SU-DHL-6 (cell line): ENCODE results near the gene PIP5K1B.

Experiments used
- EZH2phosphoT487 ChIP-seq: fragments of 200-600 bp; sonication (generic), shearing (Covaris generic); conservative IDR thresholded peaks from 2 replicates; pipeline ENCODE4 v1.6.1; 2018; ENCODE audit warnings: mild to moderate bottlenecking, antibody characterized with exemption, low read length, moderate library complexity, mixed read lengths
- TF ChIP-seq, protein P1 (sequence below): fragments of 200-600 bp; sonication (generic); IDR thresholded peaks from one replicate; pipeline ENCODE4 v1.5.1; 2017; ENCODE audit warnings: antibody characterized with exemption, mild to moderate bottlenecking, low read length, moderate library complexity; ENCODE audit not compliant: insufficient read depth, poor library complexity, severe bottlenecking

DNA sequence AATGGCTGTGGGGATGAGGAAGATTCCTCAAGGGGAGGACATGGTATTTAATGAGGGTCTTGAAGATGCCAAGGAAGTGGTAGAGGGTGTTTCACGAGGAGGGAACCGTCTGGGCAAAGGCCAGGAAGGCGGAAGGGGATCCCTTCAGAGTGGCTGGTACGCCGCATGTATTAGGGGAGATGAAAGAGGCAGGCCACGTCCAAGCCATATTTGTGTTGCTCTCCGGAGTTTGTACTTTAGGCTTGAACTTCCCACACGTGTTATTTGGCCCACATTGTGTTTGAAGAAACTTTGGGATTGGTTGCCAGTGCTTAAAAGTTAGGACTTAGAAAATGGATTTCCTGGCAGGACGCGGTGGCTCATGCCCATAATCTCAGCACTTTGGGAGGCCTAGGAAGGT, 331.8 kb downstream of the PIP5K1B start:
- TF ChIP-seq, protein P1, sequence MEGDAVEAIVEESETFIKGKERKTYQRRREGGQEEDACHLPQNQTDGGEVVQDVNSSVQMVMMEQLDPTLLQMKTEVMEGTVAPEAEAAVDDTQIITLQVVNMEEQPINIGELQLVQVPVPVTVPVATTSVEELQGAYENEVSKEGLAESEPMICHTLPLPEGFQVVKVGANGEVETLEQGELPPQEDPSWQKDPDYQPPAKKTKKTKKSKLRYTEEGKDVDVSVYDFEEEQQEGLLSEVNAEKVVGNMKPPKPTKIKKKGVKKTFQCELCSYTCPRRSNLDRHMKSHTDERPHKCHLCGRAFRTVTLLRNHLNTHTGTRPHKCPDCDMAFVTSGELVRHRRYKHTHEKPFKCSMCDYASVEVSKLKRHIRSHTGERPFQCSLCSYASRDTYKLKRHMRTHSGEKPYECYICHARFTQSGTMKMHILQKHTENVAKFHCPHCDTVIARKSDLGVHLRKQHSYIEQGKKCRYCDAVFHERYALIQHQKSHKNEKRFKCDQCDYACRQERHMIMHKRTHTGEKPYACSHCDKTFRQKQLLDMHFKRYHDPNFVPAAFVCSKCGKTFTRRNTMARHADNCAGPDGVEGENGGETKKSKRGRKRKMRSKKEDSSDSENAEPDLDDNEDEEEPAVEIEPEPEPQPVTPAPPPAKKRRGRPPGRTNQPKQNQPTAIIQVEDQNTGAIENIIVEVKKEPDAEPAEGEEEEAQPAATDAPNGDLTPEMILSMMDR, result no peak
- no peak for TF ChIP-seq EZH2phosphoT487
